ENCODE data around the gene TLL1. TPM values are rescaled to one million over a fixed set of nuclear protein-coding genes. Genes with fewer than 3 reads are reported as not detected.

TLL1 gene
- total and polyA plus RNA-seq, 2 experiments from 2014 or later: 0.18 to 2.4 TPM

DNA sequence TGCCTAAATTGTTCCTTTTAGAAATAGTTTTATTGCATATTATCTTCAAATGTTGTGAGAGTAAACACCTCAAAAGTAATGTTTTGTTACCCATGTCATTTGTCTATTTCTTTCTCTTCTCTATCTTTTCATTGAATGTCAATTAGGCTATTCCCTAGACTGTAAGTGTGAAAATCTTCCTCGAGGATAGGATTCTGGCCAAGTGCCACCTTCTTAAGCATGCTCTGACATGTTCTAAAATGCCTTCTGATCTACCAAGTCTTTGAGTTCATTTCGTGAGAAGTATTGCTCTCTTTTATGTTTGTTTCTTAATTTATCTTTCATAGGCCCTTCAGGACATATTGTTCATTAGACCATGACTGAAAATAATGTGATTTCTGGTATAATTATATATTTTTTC, 44.1 kb upstream of the TLL1 start (continued):
- no peak for TF ChIP-seq ETS1 (IDR thresholded peaks at IDR 0.05)
- no peak for TF ChIP-seq NANOG (IDR thresholded peaks at IDR 0.05; ENCODE audit: borderline replicate concordance)
- no peak for TF ChIP-seq ZNF462 (CRISPR knock-in tag; IDR thresholded peaks at IDR 0.05)

- no peak for DNase-seq (ENCODE audit: low spot score)
- no peaks in the 10 kb centered on the region for H3K79me2 ChIP-seq (replicated peaks; ENCODE audit: insufficient read depth)
- H3F3A ChIP-seq (replicated peaks; ENCODE audit: low read depth): no peaks in the 10 kb centered on the region
- H3K27me3 Mint-ChIP-seq (ENCODE audit: insufficient read depth, low read depth, poor library complexity): peaks cover 1% of the 10 kb centered on the region
- no peaks in the 10 kb centered on the region for H3K27me3 ChIP-seq (ENCODE audit: insufficient read depth)
- no peak overlapping the region for H2AFZ ChIP-seq
- no peak overlapping the region for H3K4me2 ChIP-seq
- H3K4me1 Mint-ChIP-seq: peaks cover 3% of the 10 kb centered on the region; the same call in 1 of the 3 replicates
- no peaks in the 10 kb centered on the region for H4K20me1 ChIP-seq (replicated peaks; ENCODE audit: insufficient read depth)
- ATAC-seq: no peak
- no peak overlapping the region for H3K4me3 Mint-ChIP-seq
- H3K27ac ChIP-seq (ENCODE audit: low read depth): no peak overlapping the region
- H3K9me2 ChIP-seq (ENCODE audit: insufficient read depth): no peaks in the 10 kb centered on the region
- H3K36me3 ChIP-seq (ENCODE audit: insufficient read depth): no peaks in the 10 kb centered on the region
- H3K27ac Mint-ChIP-seq: no peak overlapping the region
- no peaks in the 10 kb centered on the region for H3K9me3 Mint-ChIP-seq
- H3K4me3 ChIP-seq: no peak overlapping the region
- H3K4me1 ChIP-seq (ENCODE audit: insufficient read depth): no peaks in the 10 kb centered on the region
- H3K36me3 Mint-ChIP-seq (ENCODE audit: low read depth): no peaks in the 10 kb centered on the region
- TF ChIP-seq POLR2AphosphoS5 (IDR thresholded peaks at IDR 0.05; ENCODE audit: low read depth): no peak
- no peak for TF ChIP-seq ZNF331 (CRISPR knock-in tag; IDR thresholded peaks at IDR 0.05; ENCODE audit: low read depth)
- TF ChIP-seq NANOG (IDR thresholded peaks at IDR 0.05; ENCODE audit: borderline replicate concordance): no peak
- no peak for TF ChIP-seq ETS1 (IDR thresholded peaks at IDR 0.05)
- no peak for TF ChIP-seq EZH2 (IDR thresholded peaks at IDR 0.05; ENCODE audit: low read depth, unreplicated experiment)
- no peak for TF ChIP-seq ZNF114 (CRISPR knock-in tag; IDR thresholded peaks at IDR 0.05)
- no peak for TF ChIP-seq CREB1 (CRISPR knock-in tag; IDR thresholded peaks at IDR 0.05; ENCODE audit: low read depth)
- no peak for TF ChIP-seq EZH2phosphoT487 (IDR thresholded peaks at IDR 0.05; ENCODE audit: unreplicated experiment)
- no peak for TF ChIP-seq CTCF (conservative IDR thresholded peaks at IDR 0.05; ENCODE audit: low read depth in 2 of 2)
- no peak for TF ChIP-seq REST (IDR thresholded peaks at IDR 0.05; ENCODE audit: unreplicated experiment)
These were observed 38.9 kb upstream of the TLL1 start for GRCh38 chr4:165834116-165834515.

Measured in GM23338 (cell line).